Upper lobe of left lung (tissue), 6 donors: Measurements from ENCODE around the gene MDN1. TPM values are rescaled to one million over a fixed set of nuclear protein-coding genes. Genes with fewer than 3 reads are reported as not detected.

Experiments
- ATAC-seq, 2 donors: fragments of 200-7000 bp; cut with Tn5 transposase; one replicate each; pipeline ENCODE4 v1.9.1; 2022; ENCODE audit warnings: mild to moderate bottlenecking in 2 of 2, moderate library complexity in 2 of 2; ENCODE audit not compliant: low FRiP score in 2 of 2
- DNase-seq, 2 donors: peaks; one replicate each; pipeline ENCODE4 v3.0.0-alpha.2; 2019 to 2020
- H3K27ac ChIP-seq, 4 donors: fragments of 200-600 bp; sonication (generic); one replicate each; pipeline ENCODE4 v1.5.1; 2016 to 2019
- H3K27me3 ChIP-seq, 4 donors: fragments of 200-600 bp; sonication (generic); one replicate each; pipeline ENCODE4 v1.5.1; 2017 to 2019
- H3K36me3 ChIP-seq, 4 donors: fragments of 200-600 bp; sonication (generic); one replicate each; pipeline ENCODE4 v1.5.1; 2016 to 2019
- H3K4me1 ChIP-seq, 4 donors: fragments of 200-600 bp; sonication (generic); one replicate each; pipeline ENCODE4 v1.5.1; 2018 to 2019
- H3K4me3 ChIP-seq, 4 donors: fragments of 200-600 bp; sonication (generic); one replicate each; pipeline ENCODE4 v1.5.1; 2017 to 2019; ENCODE audit warnings: mild to moderate bottlenecking in 2 of 4, moderate library complexity in 1 of 4
- H3K9me3 ChIP-seq, 4 donors: fragments of 200-600 bp; sonication (generic); one replicate each; pipeline ENCODE4 v1.5.1; 2018 to 2019
- CTCF ChIP-seq, 6 experiments: fragments of 450-650 bp in 4 of 6; fragments of 200-600 bp in 2 of 6; sonication (generic) in 2 of 6; IDR thresholded peaks; one replicate each; pipeline ENCODE4 v1.5.1; 2016 to 2019; ENCODE audit warnings: antibody characterized with exemption in 6 of 6
- EP300 ChIP-seq, 4 donors: sonication (generic); formaldehyde crosslinking; IDR thresholded peaks; one replicate each; pipeline ENCODE4 v1.5.1; 2017; ENCODE audit warnings: antibody characterized with exemption in 4 of 4, control low read depth in 2 of 4
- POLR2A ChIP-seq, 4 donors: fragments of 450-650 bp; IDR thresholded peaks; one replicate each; pipeline ENCODE4 v1.5.1; 2016 to 2017; ENCODE audit warnings: antibody characterized with exemption in 4 of 4, mild to moderate bottlenecking in 2 of 4
- POLR2AphosphoS5 ChIP-seq, 2 donors: sonication (generic); formaldehyde crosslinking; IDR thresholded peaks; one replicate each; pipeline ENCODE4 v1.5.1; 2017; ENCODE audit warnings: antibody characterized with exemption in 2 of 2
- WGBS, 2 donors: methylation state at CpG; one replicate each; pipeline ENCODE4 v1.1.5; 2017 to 2018; 5-methylcytosine and 5-hydroxymethylcytosine counted together
- total RNA-seq, 6 donors: library from RNA; depleted of rRNA in 4 of 6; stranded (reverse); fragments of >200 nt in 4 of 6; gene quantifications; one replicate each; pipeline versions ENCODE4 v1.1.0 to v1.2.1, GENCODE V29; 2016 to 2021
- donor health status: DM: no; HTN: no; CAD: no; lungs with moderate emphysema.
- donor health status: DM: no; HTN: yes; CAD: no; lungs with severe emphysema.

The MDN1 gene
- total RNA-seq, 6 donors from 2014 or later: 23.4 to 44.1 (median 29.6) TPM

GRCh38 chr6:89688328-89688727, 131.3 kb downstream of the MDN1 start:
- Histone ChIP-seq H3K27me3 (no peaks in the 10 kb centered on the region), H3K9me3 (no peaks in the 10 kb centered on the region), H3K4me3 (no peak overlapping the region), H3K27ac (no peak overlapping the region), H3K36me3 (peaks cover 17 to 98% (median 77%) of the 10 kb centered on the region in 4 donors), H3K4me1 (no peaks in the 10 kb centered on the region)
- TF ChIP-seq CTCF (IDR thresholded peaks at IDR 0.05) (no peak), POLR2AphosphoS5 (IDR thresholded peaks at IDR 0.05) (no peak)
- DNase-seq (no peak), ATAC-seq (no peak)
- WGBS, 2 donors: 86 to 92% methylated on average over 2 of the region's 2 CpGs

GRCh38 chr6:89685311-89685710, 134.3 kb downstream of the MDN1 start:
- ATAC-seq: no peak
- H3K27me3 ChIP-seq: no peaks in the 10 kb centered on the region
- TF ChIP-seq POLR2A (IDR thresholded peaks at IDR 0.05) (no peak), EP300 (IDR thresholded peaks at IDR 0.05) (no peak), CTCF (IDR thresholded peaks at IDR 0.05) (no peak)
- no peak for DNase-seq
- H3K4me1 ChIP-seq: no peaks in the 10 kb centered on the region
- no peak overlapping the region for H3K4me3 ChIP-seq
- WGBS, 2 donors: 98 to 100% methylated on average over 2 of the region's 2 CpGs
- H3K36me3 ChIP-seq: peaks cover 21 to 98% (median 73%) of the 10 kb centered on the region in 4 donors
- no peaks in the 10 kb centered on the region for H3K9me3 ChIP-seq
- no peak overlapping the region for H3K27ac ChIP-seq

GRCh38 chr6:89682991-89683390, 136.6 kb downstream of the MDN1 start:
- H3K27me3 ChIP-seq: no peaks in the 10 kb centered on the region
- DNase-seq: no peak
- TF ChIP-seq EP300 (IDR thresholded peaks at IDR 0.05) (no peak), POLR2A (IDR thresholded peaks at IDR 0.05) (no peak), POLR2AphosphoS5 (IDR thresholded peaks at IDR 0.05) (no peak), CTCF (IDR thresholded peaks at IDR 0.05) (no peak)
- 95 to 100% methylated on average over 1 of the region's 1 CpG for WGBS, 2 donors
- no peaks in the 10 kb centered on the region for H3K9me3 ChIP-seq
- no peak for ATAC-seq
- H3K36me3 ChIP-seq: peaks cover 24 to 98% (median 72%) of the 10 kb centered on the region in 4 donors
- no peaks in the 10 kb centered on the region for H3K4me1 ChIP-seq
- no peak overlapping the region for H3K27ac ChIP-seq
- no peak overlapping the region for H3K4me3 ChIP-seq

- TF ChIP-seq POLR2AphosphoS5 (IDR thresholded peaks at IDR 0.05) (no peak), CTCF (IDR thresholded peaks at IDR 0.05) (no peak), POLR2A (IDR thresholded peaks at IDR 0.05) (no peak), EP300 (IDR thresholded peaks at IDR 0.05) (no peak)
- Histone ChIP-seq H3K4me1 (no peaks in the 10 kb centered on the region), H3K4me3 (no peak overlapping the region), H3K27me3 (no peaks in the 10 kb centered on the region), H3K36me3 (peaks cover 24 to 98% (median 75%) of the 10 kb centered on the region in 4 donors), H3K27ac (no peak overlapping the region), H3K9me3 (no peaks in the 10 kb centered on the region)
- DNase-seq: no peak
- no peak for ATAC-seq
- 93 to 97% methylated on average over 10 of the region's 10 CpGs for WGBS, 2 donors
Measured at GRCh38 chr6:89681983-89682564, 137.5 kb downstream of the MDN1 start.

- WGBS, 2 donors: 89 to 98% methylated on average over 6 to 7 of the region's 7 CpGs
- Histone ChIP-seq H3K4me3 (no peak overlapping the region), H3K27ac (no peak overlapping the region), H3K4me1 (no peaks in the 10 kb centered on the region), H3K9me3 (no peaks in the 10 kb centered on the region), H3K27me3 (no peaks in the 10 kb centered on the region), H3K36me3 (peaks cover 25 to 98% (median 74%) of the 10 kb centered on the region in 4 donors)
- TF ChIP-seq POLR2AphosphoS5 (IDR thresholded peaks at IDR 0.05) (no peak), POLR2A (IDR thresholded peaks at IDR 0.05) (no peak), EP300 (IDR thresholded peaks at IDR 0.05) (no peak), CTCF (IDR thresholded peaks at IDR 0.05) (no peak)
- DNase-seq: no peak
- ATAC-seq: no peak
Measured at GRCh38 chr6:89680551-89680950, 139.0 kb downstream of the MDN1 start.
